Activated T-helper 1 cell treated with Interleukin-2 at 50 U/mL for 16 hours (primary cell): ENCODE data around the gene JOSD1.

Experiments used
- DNase-seq: peaks from one replicate; pipeline ENCODE4 v3.0.0-alpha.2; 2020; ENCODE audit warnings: low read depth

JOSD1 gene

GRCh38 chr22:38733329-38733723 is 32.6 kb upstream of the JOSD1 start:
- DNase-seq = no peak

DNA sequence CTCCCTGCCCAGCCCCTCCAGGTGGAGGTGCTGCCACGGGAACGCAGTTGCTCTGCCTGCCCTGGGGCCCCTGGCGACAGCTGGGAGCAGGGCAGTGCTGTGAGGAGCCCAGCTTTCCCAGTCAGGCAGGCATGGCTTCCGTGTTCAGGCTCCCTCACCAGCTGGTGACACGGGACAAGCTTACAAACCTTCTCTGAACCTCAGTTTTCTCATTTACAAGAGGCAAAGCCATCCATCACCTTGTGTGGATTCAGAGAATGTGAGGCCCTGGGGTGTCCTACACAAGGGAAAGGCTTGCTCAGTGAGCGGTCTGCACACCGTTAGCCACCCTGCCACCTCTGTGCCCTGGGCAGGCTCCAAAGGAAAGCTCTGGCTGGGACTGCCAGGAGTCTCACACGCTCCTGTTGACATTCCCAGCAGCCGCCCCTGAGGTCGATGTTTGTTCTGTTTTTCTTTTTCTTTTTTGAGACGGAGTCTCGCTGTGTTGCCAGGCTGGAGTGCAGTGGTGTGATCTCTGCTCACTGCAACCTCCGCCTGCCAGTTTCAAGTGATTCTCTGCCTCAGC is 31.6 kb upstream of the JOSD1 start:
- DNase-seq = no peak

- DNase-seq = no peak
These were observed 31.0 kb upstream of the JOSD1 start for GRCh38 chr22:38731703-38732161.

DNA sequence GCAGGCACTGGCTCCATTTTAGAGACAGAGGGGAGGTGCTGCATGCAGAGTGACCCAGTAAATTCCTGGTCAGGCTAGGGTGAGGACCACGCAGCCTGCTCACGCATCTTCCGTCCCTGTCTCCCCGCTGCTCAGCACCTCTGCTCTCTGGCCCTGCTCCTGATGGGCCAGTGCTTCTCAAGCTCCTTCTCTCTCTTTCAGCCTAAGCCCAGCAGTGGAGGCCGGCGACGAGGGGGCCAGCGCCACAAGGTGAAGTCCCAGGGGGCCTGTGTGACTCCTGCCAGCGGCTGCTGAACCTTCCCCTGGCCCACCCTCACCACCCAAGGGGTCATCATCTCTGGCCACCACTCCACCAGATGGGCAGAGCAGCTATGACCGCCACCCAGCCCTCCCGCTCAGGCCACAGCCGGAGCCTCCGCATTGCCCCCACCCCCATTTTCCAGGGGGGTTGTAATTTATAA is 29.7 kb upstream of the JOSD1 start:
- no peak for DNase-seq

- no peak for DNase-seq
These were observed 29.2 kb upstream of the JOSD1 start for GRCh38 chr22:38729946-38730345.

GRCh38 chr22:38728871-38729796 is 28.4 kb upstream of the JOSD1 start:
- DNase-seq = no peak

- no peak for DNase-seq
These were observed 27.0 kb upstream of the JOSD1 start for GRCh38 chr22:38727530-38728451.

- DNase-seq = no peak
These were observed 26.4 kb upstream of the JOSD1 start for GRCh38 chr22:38727123-38727522.

- DNase-seq = no peak
These were observed 25.3 kb upstream of the JOSD1 start for GRCh38 chr22:38725900-38726655.

- DNase-seq = no peak
These were observed 24.3 kb upstream of the JOSD1 start for GRCh38 chr22:38724926-38725571.

DNA sequence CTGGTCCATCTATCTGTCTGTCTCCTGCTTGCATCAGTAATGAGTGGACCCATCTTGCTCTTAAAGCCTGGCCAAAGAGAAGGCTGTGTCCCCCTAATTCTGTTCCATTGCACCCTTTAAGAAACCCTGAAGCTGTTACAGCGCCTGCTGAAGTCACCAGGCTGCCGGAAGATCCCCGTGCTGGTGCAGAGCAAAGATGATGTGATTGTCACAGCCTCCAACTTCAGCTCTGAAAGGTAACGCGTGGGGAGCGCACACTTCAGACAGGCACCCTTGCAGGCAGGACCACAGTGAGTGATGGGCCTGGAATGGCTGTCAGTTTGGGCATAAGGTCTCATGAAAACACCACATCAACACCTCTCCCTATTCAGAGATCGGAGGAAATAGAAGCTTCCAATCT is 23.4 kb upstream of the JOSD1 start:
- no peak for DNase-seq

DNA sequence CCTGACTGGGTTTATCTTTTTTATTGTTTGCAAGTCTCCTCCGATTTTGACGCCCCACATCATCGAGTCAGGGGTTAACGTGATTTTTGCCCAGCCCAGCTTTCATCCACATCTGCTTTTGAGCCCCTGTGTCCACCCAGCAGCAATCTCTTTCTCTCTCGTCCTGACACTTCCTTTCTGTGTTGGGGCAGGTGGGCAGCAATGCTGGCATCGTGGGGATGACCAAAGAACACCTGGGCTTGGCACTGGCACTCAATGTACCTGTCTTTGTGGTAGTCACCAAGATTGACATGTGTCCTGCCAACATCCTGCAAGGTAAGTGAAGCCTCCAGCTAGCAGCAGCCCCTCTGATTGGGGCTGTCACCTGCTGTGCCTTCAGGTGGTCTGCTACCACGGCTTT is 20.8 kb upstream of the JOSD1 start:
- DNase-seq = no peak

- DNase-seq = no peak
These were observed 19.6 kb upstream of the JOSD1 start for GRCh38 chr22:38720350-38720749.

GRCh38 chr22:38719196-38719595 is 18.5 kb upstream of the JOSD1 start:
- no peak for DNase-seq

DNA sequence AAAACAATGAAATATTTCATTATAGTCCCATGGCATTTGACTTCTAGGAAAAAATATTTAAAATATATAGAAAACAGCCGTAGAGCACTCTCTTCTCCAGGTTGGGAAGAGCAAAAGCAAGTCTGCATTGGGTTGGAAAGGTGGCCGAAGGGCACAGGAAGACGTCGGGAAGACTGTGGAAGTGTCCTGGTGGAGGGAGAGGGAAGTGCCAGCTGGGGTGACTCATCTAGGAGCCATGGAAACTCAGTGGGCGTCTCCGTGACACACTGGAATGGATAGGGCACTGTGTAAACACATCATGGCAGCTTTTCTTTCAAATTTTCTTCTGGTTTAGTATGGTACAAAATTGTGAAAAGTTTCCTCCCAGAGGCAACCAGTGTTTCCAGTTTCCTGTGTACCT is 17.7 kb upstream of the JOSD1 start:
- no peak for DNase-seq

GRCh38 chr22:38717244-38717643 is 16.5 kb upstream of the JOSD1 start:
- no peak for DNase-seq

DNA sequence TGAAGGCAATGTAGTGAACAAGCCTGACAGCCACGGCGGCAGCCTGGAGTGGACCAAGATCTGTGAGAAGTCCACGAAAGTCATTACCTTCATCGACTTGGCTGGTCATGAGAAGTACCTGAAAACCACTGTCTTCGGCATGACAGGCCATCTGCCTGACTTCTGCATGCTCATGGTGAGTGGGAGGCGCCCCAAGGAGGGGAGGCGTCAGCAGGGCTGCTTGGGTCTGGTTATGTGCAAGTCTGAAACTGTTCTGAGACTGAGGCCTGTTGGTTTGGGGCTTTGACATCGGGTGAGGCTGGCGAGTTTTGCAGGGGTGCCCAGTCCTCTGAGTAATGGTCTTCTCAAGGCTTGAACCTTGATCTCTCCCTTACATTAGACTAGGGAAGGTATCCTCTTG is 16.1 kb upstream of the JOSD1 start:
- DNase-seq = no peak

DNA sequence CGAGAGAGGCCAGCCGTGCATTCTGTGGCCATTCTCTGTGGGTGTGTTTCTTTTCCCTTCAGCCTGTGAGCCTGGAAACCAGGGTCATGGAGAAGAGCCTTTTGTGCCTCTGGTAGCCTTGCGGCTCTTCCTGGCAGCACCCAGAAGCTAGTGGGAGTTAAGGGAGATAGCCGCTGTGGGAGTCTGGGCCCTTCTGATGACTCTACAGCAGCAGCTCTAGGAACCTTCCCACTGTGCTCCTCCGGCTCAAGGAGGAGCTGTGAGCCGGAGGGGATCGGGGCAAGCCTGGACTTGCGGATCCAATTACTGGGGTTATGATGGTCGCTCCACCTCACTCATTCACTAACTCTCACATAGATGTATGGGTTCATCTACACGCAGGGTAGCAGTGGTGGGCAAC is 15.5 kb upstream of the JOSD1 start:
- DNase-seq = no peak

DNA sequence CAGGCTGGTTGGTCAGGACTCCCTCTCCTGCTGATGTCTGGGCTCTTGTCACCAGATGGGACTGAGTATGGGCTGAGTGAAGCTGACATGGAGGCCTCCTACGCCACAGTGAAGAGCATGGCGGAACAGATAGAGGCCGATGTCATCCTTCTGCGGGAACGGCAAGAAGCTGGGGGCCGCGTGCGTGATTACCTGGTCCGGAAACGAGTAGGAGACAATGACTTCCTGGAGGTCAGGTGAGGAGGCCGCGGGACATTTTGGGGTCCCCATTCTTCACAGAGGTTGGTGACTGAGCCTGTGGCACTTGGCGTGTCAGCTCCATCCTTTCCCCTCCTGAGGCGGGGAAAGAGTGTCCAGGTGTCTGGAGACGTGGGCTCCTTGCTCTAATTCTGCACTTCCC is 15.1 kb upstream of the JOSD1 start:
- DNase-seq = no peak

DNA sequence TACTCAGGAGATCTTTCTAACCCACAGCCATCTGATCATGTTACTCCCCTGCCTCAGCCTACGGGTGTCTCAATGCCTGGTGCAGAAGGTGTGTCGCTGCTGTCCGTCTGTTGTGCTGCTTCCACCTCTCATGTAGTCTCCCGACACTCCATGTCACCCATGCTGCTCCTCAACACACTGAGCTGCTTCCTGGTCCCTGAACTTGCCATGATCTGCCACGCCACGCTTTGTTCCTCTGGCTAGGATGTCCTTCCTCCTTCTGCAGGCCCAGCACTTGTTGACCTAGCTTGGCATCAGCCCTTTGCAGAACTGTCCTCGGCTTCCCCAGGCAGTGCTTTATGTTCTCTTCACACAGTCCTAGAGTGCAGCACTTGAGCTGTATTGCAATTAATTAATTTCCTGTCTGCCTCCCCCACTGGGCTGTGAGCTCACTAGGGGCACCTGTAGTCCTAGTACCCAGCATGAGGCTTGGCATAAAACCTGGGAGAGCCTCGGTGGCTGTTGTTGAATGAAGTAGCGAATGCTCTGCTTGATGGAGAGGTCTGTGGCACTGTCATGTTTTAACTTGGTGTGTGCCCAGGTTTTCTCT is 14.5 kb upstream of the JOSD1 start:
- DNase-seq = no peak

DNA sequence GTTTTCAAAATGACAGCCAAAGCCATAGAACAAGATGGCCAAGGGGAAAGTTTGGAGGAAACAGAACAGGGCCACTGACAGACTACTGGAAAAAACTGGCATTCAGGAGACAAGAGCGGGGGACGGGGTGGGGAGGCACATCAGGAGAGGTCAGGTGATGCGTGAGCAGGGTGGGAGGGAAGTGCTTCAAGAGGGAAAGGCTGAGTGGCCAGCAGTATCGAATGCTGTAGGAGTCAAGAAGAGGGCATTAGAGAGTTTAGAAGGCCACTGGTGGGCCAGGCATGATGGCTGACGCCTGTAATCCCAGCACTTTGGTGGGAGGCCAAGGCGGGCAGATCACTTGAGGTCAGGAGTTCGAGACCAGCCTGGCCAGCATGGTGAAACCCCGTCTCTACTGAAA is 13.2 kb upstream of the JOSD1 start:
- DNase-seq = no peak
